Measurements from ENCODE around the gene MSH3. TPM values are rescaled to one million over a fixed set of nuclear protein-coding genes. Genes with fewer than 3 reads are reported as not detected.

The MSH3 gene
- total RNA-seq, 3 donors from 2014 or later (not counting 1 experiment from before 2014, with no cell fraction given), result 11.6 to 17.1 (median 15.5) TPM

DNA sequence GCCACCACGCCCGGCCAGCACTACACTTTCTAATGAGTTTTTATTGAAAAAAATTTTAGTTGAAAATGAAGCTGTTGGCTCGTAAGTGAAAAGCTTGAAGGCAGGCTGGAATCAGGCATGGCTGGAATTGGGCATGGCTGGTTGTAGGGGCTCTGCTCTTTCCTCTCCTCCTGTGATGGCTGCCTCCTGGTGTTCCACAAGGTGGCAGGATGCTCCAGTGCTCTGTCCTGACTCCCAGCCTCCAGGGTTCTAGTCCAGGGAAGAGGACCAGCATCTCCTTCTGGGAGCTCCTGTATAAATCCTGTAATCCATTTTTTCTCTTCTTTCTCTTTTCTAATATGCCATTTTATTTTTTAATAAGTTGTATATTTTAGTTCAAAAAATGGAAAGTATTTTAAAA, 57.5 kb downstream of the MSH3 start:
- intact Hi-C loops (cut with micrococcal nuclease), result loop anchor here (10.0 kb wide), 1 partner anchor 123 kb away; no protein-coding TSS in a partner anchor
- Histone ChIP-seq H3K36me3 (ENCODE audit: control insufficient read depth, insufficient read depth, low read length) (no peaks in the 10 kb centered on the region), H3K4me3 (ENCODE audit: low read length) (no peak overlapping the region), H3K4me1 (ENCODE audit: control insufficient read depth, insufficient read depth, low read length) (peaks cover 18% of the 10 kb centered on the region), H3K27me3 (ENCODE audit: control insufficient read depth, insufficient read depth, low read length) (no peaks in the 10 kb centered on the region), H3K27ac (ENCODE audit: low read length) (no peak overlapping the region), H3K9me3 (ENCODE audit: control insufficient read depth, insufficient read depth, low read length) (no peaks in the 10 kb centered on the region)
- Mint-ChIP-seq H3K27ac (no peak overlapping the region), H3K9me3 (no peaks in the 10 kb centered on the region), H3K36me3 (no peaks in the 10 kb centered on the region), H3K4me3 (no peak overlapping the region), H3K27me3 (ENCODE audit: low read depth in 2 of 2) (no peaks in the 10 kb centered on the region), H3K4me1 (peaks cover 35 to 42% of the 10 kb centered on the region in 2 donors)
- 92% methylated on average over 3 of the region's 3 CpGs for WGBS (ENCODE audit: insufficient coverage)
- TF ChIP-seq, protein P1, sequence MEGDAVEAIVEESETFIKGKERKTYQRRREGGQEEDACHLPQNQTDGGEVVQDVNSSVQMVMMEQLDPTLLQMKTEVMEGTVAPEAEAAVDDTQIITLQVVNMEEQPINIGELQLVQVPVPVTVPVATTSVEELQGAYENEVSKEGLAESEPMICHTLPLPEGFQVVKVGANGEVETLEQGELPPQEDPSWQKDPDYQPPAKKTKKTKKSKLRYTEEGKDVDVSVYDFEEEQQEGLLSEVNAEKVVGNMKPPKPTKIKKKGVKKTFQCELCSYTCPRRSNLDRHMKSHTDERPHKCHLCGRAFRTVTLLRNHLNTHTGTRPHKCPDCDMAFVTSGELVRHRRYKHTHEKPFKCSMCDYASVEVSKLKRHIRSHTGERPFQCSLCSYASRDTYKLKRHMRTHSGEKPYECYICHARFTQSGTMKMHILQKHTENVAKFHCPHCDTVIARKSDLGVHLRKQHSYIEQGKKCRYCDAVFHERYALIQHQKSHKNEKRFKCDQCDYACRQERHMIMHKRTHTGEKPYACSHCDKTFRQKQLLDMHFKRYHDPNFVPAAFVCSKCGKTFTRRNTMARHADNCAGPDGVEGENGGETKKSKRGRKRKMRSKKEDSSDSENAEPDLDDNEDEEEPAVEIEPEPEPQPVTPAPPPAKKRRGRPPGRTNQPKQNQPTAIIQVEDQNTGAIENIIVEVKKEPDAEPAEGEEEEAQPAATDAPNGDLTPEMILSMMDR (IDR thresholded peaks at IDR 0.05), result no peak
- ATAC-seq (no peak), DNase-seq (peak in 1 of 2 donors; percentile 36)

GRCh38 chr5:80712919-80713318, 58.5 kb downstream of the MSH3 start:
- intact Hi-C loops (cut with micrococcal nuclease), result loop anchor here (10.0 kb wide), 1 partner anchor 122 kb away; no protein-coding TSS in a partner anchor
- H3K27me3 Mint-ChIP-seq (ENCODE audit: low read depth in 2 of 2), result no peaks in the 10 kb centered on the region
- DNase-seq, result no peak
- peaks cover 18% of the 10 kb centered on the region for H3K4me1 ChIP-seq (ENCODE audit: control insufficient read depth, insufficient read depth, low read length)
- H3K4me3 ChIP-seq (ENCODE audit: low read length), result no peak overlapping the region
- no peaks in the 10 kb centered on the region for H3K27me3 ChIP-seq (ENCODE audit: control insufficient read depth, insufficient read depth, low read length)
- H3K9me3 ChIP-seq (ENCODE audit: control insufficient read depth, insufficient read depth, low read length), result no peaks in the 10 kb centered on the region
- WGBS (ENCODE audit: insufficient coverage), result 100% methylated on average over 2 of the region's 2 CpGs
- no peak overlapping the region for H3K27ac ChIP-seq (ENCODE audit: low read length)
- H3K4me3 Mint-ChIP-seq, result no peak overlapping the region
- H3K9me3 Mint-ChIP-seq, result no peaks in the 10 kb centered on the region
- no peak for ATAC-seq
- H3K27ac Mint-ChIP-seq, result no peak overlapping the region
- no peaks in the 10 kb centered on the region for H3K36me3 ChIP-seq (ENCODE audit: control insufficient read depth, insufficient read depth, low read length)
- H3K4me1 Mint-ChIP-seq, result peaks cover 35 to 47% of the 10 kb centered on the region in 2 donors
- H3K36me3 Mint-ChIP-seq, result no peaks in the 10 kb centered on the region
- TF ChIP-seq, protein P1 (IDR thresholded peaks at IDR 0.05), result no peak

GRCh38 chr5:80713631-80714030, 59.2 kb downstream of the MSH3 start:
- TF ChIP-seq, protein P1 (IDR thresholded peaks at IDR 0.05), result no peak
- 22% methylated on average over 5 of the region's 5 CpGs for WGBS (ENCODE audit: insufficient coverage)
- peaks cover 35 to 47% of the 10 kb centered on the region in 2 donors for H3K4me1 Mint-ChIP-seq
- Histone ChIP-seq H3K4me3 (ENCODE audit: low read length) (no peak overlapping the region), H3K36me3 (ENCODE audit: control insufficient read depth, insufficient read depth, low read length) (no peaks in the 10 kb centered on the region), H3K9me3 (ENCODE audit: control insufficient read depth, insufficient read depth, low read length) (no peaks in the 10 kb centered on the region), H3K27me3 (ENCODE audit: control insufficient read depth, insufficient read depth, low read length) (no peaks in the 10 kb centered on the region), H3K27ac (ENCODE audit: low read length) (no peak overlapping the region), H3K4me1 (ENCODE audit: control insufficient read depth, insufficient read depth, low read length) (peaks cover 18% of the 10 kb centered on the region)
- H3K4me3 Mint-ChIP-seq, result no peak overlapping the region
- peak in 1 of 2 donors; percentile 13 for DNase-seq
- no peaks in the 10 kb centered on the region for H3K36me3 Mint-ChIP-seq
- peak in 2 of 3 donors; percentile 43 to 62 for ATAC-seq
- H3K27me3 Mint-ChIP-seq (ENCODE audit: low read depth in 2 of 2), result no peaks in the 10 kb centered on the region
- H3K27ac Mint-ChIP-seq, result no peak overlapping the region
- no peaks in the 10 kb centered on the region for H3K9me3 Mint-ChIP-seq
- intact Hi-C loops (cut with micrococcal nuclease), result loop anchor here (10.0 kb wide), 1 partner anchor 121 kb away; no protein-coding TSS in a partner anchor

Data from natural killer cell (primary cell).